K562 (cell line): ENCODE results near the gene POLR3E. TPM values are rescaled to one million over a fixed set of nuclear protein-coding genes. Genes with fewer than 3 reads are reported as not detected.

Experiments
- ASH1L ChIP-seq: fragments of 450-650 bp; IDR thresholded peaks from 2 replicates; pipeline ENCODE4 v1.6.1; 2018; ENCODE audit warnings: borderline replicate concordance, mild to moderate bottlenecking, low read depth; ENCODE audit not compliant: partially characterized antibody
- BRF1 ChIP-seq: IDR thresholded peaks from 3 replicates; pipeline ENCODE4 v1.6.1; 2011; ENCODE audit warnings: borderline replicate concordance, mild to moderate bottlenecking; ENCODE audit not compliant: insufficient read length; ENCODE audit errors: extremely low read depth
- CBFA2T3 ChIP-seq: fragments of 450-650 bp; IDR thresholded peaks from 2 replicates; pipeline ENCODE4 v1.6.1; 2017
- DPF2 ChIP-seq: fragments of 450-650 bp; IDR thresholded peaks from 2 replicates; pipeline ENCODE4 v1.6.1; 2016
- ETV6 ChIP-seq, 3 experiments: fragments of 150-350 bp in 1 of 3; sonication (generic) in 1 of 3; formaldehyde crosslinking in 1 of 3; IDR thresholded peaks; 2 replicates each; pipeline versions ENCODE4 v1.6.1 to v1.8.0; 2014 to 2022; ENCODE audit warnings: borderline replicate concordance in 2 of 3, low read depth in 2 of 3, antibody characterized with exemption in 1 of 3, low read length in 1 of 3, mild to moderate bottlenecking in 1 of 3, missing genetic modification reagents in 1 of 3
- FIP1L1 ChIP-seq: fragments of 200-400 bp; formaldehyde crosslinking; IDR thresholded peaks from 2 replicates; pipeline ENCODE4 v1.6.1; 2018; ENCODE audit warnings: mild to moderate bottlenecking, low read depth, low read length; ENCODE audit not compliant: poor library complexity, severe bottlenecking
- NR2C2 ChIP-seq, 2 experiments: fragments of 200-800 bp in 1 of 2; sonication (Bioruptor generic) in 1 of 2; sonication (generic) in 1 of 2; formaldehyde crosslinking in 1 of 2; IDR thresholded peaks; 2 replicates each; pipeline versions ENCODE4 v1.6.1 to v1.8.0; 2016 to 2022; ENCODE audit warnings: mild to moderate bottlenecking in 1 of 2, missing compliant biosample characterization in 1 of 2, missing genetic modification characterization in 1 of 2, missing genetic modification reagents in 1 of 2
- RBM15 ChIP-seq: fragments of 200-400 bp; formaldehyde crosslinking; IDR thresholded peaks from 2 replicates; pipeline ENCODE4 v1.6.1; 2018; ENCODE audit warnings: mild to moderate bottlenecking, low read length, moderate library complexity; ENCODE audit not compliant: insufficient read depth
- SIN3A ChIP-seq, 2 experiments: fragments of 150-350 bp in 1 of 2; IDR thresholded peaks; 2 replicates each; pipeline ENCODE4 v1.6.1; 2011 to 2016; ENCODE audit warnings: borderline replicate concordance in 2 of 2, low read depth in 2 of 2, low read length in 2 of 2, mild to moderate bottlenecking in 2 of 2, moderate library complexity in 2 of 2; ENCODE audit not compliant: control insufficient read depth in 1 of 2
- SMARCC2 ChIP-seq: fragments of 450-650 bp; IDR thresholded peaks from 2 replicates; pipeline ENCODE4 v1.6.1; 2017; ENCODE audit warnings: antibody characterized with exemption, moderate library complexity, mild to moderate bottlenecking, low read depth
- TEAD2 ChIP-seq: fragments of 450-650 bp; IDR thresholded peaks from 2 replicates; pipeline ENCODE4 v1.6.1; 2016; ENCODE audit warnings: missing genetic modification characterization, control low read depth, missing compliant biosample characterization
- XRCC5 ChIP-seq: fragments of 200-400 bp; formaldehyde crosslinking; IDR thresholded peaks from 2 replicates; pipeline ENCODE4 v1.6.1; 2017; ENCODE audit warnings: low read depth, mild to moderate bottlenecking, low read length
- ZKSCAN1 ChIP-seq: fragments of 150-350 bp; IDR thresholded peaks from 2 replicates; pipeline ENCODE4 v1.6.1; 2016; ENCODE audit warnings: low read depth, low read length
- ZNF143 ChIP-seq: sonication (generic); formaldehyde crosslinking; IDR thresholded peaks from 2 replicates; pipeline ENCODE4 v1.9.0; 2022; ENCODE audit warnings: mild to moderate bottlenecking, missing genetic modification reagents
- polyA plus RNA-seq, 8 experiments: library from polyadenylated mRNA; depleted of rRNA in 4 of 8; stranded (reverse) in 5 of 8; unstranded in 3 of 8; fragments of >200 nt; fragmentation: Nextera tagmentation in 2 of 8; fragmentation: Illumina TruSeq in 1 of 8; extraction: Ambion mirVana in 2 of 8; extraction: Trizol in 1 of 8; gene quantifications; 2 replicates each; pipeline versions ENCODE4 v1.2.1 to v1.2.3, GENCODE V29; 2011 to 2014; ENCODE audit warnings: inconsistent platforms in 1 of 8, missing spikeins in 1 of 8
- total RNA-seq, 7 experiments: library from RNA; depleted of rRNA in 6 of 7; stranded (reverse); fragments of >200 nt in 6 of 7; fragmentation: Illumina TruSeq in 2 of 7; extraction: Trizol in 2 of 7; gene quantifications; 2 replicates each; pipeline versions ENCODE4 v1.2.1 to v1.2.3, GENCODE V29; 2011 to 2021; ENCODE audit warnings: low replicate concordance in 1 of 7
- TF ChIP-seq, protein P1 (sequence below), 2 experiments: fragments of 200-800 bp in 1 of 2; sonication (Bioruptor generic) in 1 of 2; sonication (generic) in 1 of 2; formaldehyde crosslinking in 1 of 2; IDR thresholded peaks in 1 of 2; conservative IDR thresholded peaks in 1 of 2; 2 replicates each; pipeline versions ENCODE4 v1.5.0 to v1.6.1; 2016 to 2020; ENCODE audit warnings: missing compliant biosample characterization in 1 of 2, missing genetic modification characterization in 1 of 2, missing genetic modification reagents in 1 of 2
- TF ChIP-seq, protein P2 (sequence below), 2 experiments: fragments of 450-650 bp in 1 of 2; sonication (generic) in 1 of 2; formaldehyde crosslinking in 1 of 2; IDR thresholded peaks in 1 of 2; conservative IDR thresholded peaks in 1 of 2; 2 replicates each; pipeline versions ENCODE4 v1.6.1 to v1.8.1; 2016 to 2023; ENCODE audit warnings: mild to moderate bottlenecking in 2 of 2, moderate library complexity in 2 of 2, inconsistent platforms in 1 of 2, missing genetic modification reagents in 1 of 2

The POLR3E gene
- total and polyA plus RNA-seq, 9 of the 15 experiments (the other 6 are each of a cell fraction or from before 2014, with no cell fraction given): 17.7 to 151 (median 82.6) TPM

GRCh38 chr16:22296225-22297113 is 740 bp upstream of the POLR3E start (continued):
- TF ChIP-seq, protein P1, sequence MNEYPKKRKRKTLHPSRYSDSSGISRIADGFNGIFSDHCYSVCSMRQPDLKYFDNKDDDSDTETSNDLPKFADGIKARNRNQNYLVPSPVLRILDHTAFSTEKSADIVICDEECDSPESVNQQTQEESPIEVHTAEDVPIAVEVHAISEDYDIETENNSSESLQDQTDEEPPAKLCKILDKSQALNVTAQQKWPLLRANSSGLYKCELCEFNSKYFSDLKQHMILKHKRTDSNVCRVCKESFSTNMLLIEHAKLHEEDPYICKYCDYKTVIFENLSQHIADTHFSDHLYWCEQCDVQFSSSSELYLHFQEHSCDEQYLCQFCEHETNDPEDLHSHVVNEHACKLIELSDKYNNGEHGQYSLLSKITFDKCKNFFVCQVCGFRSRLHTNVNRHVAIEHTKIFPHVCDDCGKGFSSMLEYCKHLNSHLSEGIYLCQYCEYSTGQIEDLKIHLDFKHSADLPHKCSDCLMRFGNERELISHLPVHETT (CRISPR knock-in tag; conservative IDR thresholded peaks at IDR 0.05 in 1 of 2, IDR thresholded peaks at IDR 0.05 in 1 of 2): no peak
- TF ChIP-seq FIP1L1 (no peak), TEAD2 (tag) (no peak), ZNF143 (CRISPR knock-in tag) (no peak), DPF2 (peak; percentile 28; the same call in 1 of the 2 replicates), SIN3A (IDR thresholded peaks at IDR 0.05; ENCODE audit: borderline replicate concordance in 2 of 2, control insufficient read depth in 1 of 2, low read depth in 2 of 2, low read length in 2 of 2) (no peak), XRCC5 (no peak), CBFA2T3 (no peak), SMARCC2 (no peak), BRF1 (peak; percentile 75), NR2C2 (CRISPR knock-in tag; IDR thresholded peaks at IDR 0.05) (no peak), NR2C2 (tag; IDR thresholded peaks at IDR 0.05) (peak; percentile 43; the same call in 1 of the 2 replicates), RBM15 (no peak), ZKSCAN1 (no peak), ETV6 (IDR thresholded peaks at IDR 0.05; ENCODE audit: borderline replicate concordance in 1 of 2, low read depth in 2 of 2, low read length in 1 of 2) (0 out of 4 replicates have a peak, but pooled peaks of 1 of the 2 experiments have one; percentile 16), ETV6 (CRISPR knock-in tag; IDR thresholded peaks at IDR 0.05; ENCODE audit: borderline replicate concordance) (no peak), ASH1L (no peak)
- TF ChIP-seq, protein P2, sequence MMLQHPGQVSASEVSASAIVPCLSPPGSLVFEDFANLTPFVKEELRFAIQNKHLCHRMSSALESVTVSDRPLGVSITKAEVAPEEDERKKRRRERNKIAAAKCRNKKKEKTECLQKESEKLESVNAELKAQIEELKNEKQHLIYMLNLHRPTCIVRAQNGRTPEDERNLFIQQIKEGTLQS (IDR thresholded peaks at IDR 0.05): peak; percentile 17; the same call in 1 of the 2 replicates
- TF ChIP-seq, protein P2 (CRISPR knock-in tag; conservative IDR thresholded peaks at IDR 0.05): no peak
